NCI-H1436 (cell line): ENCODE data around the gene DAPK3.
A peak's percentile ranks its signal among the peaks of the same experiment; 100 is the strongest.
"Not testable (repeated sequence)": the region's sequence is repeated elsewhere in the genome, so short reads cannot be mapped to it uniquely, and the experiment has no call there.

ENCODE experiments used
- DNase-seq: peaks from one replicate; lab custom pipeline; 2025; lab: John Stamatoyannopoulos, UW

The DAPK3 gene

DNA sequence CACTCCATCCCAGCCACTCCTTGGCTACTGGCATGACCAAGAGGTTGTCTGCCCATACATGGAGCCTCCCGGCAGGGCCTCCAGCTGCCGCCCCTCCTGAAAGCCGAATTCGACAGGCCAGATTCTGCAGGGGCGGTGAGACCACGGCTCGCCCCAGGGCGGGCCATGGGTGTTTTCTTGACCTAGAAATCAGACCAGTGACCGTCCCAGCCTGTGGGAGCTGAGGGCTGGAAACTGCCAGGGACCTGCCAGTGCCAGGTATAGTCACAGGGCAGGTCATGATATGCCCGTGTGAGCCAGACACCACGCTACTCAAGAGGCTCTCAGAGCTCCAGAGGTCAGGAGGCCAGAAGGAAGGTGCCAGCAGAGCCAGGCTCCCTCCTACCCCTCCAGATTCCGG, 16.8 kb downstream of the DAPK3 start:
- DNase-seq = no peak

DNA sequence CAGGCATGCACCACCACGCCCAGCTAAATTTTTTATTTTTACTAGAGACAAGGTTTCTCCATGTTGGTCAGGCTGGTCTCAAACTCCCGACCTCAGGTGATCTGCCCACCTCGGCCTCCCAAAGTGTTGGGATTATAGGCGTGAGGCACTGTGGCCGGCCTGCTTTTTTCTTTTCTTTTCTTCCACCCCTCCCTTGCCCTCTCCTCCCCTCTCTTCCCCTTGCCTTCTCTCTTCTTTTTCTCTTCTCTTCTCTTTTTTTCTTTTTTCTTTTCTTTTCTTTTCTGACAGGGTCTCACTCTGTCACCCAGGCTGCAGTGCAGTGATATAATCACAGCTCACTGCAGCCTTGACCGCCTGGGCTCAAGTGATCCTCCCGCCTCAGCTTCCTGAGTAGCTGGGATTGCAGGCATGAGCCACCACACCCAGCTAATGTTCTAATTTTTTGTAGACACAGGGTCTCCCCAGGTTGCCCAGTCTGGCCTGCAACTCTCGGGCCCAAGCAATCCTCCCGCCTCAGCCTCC, 18.1 kb downstream of the DAPK3 start:
- not testable (repeated sequence) for DNase-seq

DNA sequence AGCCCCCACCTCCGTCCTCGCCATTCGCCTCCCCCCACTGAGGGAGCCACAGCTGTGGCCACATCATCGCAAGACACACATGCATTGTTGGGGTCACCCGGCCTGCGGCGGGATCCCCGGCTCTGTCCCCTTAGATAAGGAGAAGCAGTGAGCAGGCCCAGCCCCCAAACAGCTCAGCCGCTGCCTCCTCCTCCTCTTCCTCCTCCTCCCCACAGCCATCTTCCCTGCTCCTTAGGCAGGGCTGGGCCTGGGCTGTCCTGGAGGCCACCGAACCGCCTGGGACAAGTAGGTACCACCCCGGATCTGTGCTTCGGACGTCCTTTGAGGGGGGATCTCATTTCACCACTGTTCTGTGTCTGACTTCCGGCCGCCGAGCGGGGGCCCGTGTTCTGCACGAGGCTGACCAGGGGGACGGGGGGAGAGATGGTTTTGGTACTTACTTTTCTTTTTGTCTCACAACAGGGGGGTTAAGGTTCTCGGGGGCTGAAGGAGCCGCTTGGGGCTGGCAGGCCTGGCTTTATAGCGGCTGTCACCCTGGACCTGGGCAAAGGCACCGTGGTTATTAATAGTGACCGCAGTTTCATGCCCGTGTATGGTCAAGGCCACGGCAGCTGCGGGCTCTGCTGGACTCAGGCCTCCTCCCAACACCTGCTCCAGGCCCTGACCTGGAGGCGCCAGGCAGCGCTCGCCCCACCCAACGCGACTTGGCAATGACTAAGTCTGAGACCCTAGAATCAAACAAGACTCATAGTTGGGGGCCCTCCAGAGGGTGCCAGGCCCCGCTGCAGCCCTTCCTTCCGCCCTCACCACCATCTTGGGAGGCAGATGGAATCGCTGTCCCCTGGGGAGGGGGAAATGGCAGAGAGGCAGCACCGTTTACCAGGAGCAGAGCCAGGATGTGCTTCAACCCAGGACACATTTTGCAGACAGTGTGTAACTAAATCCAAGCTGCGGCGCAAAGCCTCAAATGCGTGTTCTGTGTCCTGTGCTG, 19.7 kb downstream of the DAPK3 start:
- DNase-seq = no peak

DNA sequence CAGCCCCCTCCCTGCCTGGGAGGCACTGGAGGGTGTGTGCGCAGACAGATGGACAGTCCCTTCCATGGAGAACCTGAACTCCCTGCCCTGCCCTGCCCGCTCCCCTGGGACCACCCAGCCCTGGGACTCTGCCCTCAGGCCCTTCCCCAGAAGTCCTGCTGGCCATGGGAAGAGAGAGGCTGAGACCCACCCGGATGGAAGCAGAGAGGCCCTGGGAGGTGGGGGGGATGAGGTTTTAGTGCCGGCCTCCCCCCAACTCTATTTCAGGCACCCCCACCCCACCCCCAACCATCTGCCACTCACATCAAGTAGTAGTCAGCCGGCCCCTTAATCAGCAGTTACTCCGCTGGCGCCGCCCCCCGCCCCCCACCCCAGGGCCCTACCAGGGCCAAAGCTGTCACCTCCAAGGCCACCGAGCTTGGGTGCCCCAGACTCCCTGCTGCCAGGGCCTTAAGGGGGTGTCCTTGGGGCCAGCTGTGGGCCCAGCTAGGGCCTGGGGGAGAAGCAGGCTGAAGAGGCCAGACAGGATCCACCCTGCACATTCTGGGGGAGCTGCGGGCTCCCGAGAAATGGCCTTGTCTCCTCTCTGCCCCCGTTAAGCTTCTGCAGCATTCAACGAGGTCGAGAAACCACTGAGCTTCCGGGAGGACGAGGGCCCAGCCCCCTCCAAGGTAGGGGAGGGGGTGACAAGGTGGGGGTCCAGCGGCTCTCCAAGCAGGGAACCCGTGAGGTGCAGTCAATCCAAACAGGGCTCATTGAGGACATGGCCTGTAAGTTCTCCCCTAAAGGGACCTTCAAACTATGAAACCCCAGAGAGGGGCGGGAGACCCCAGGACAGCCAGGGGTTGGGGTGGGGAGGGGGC, 20.7 kb downstream of the DAPK3 start:
- DNase-seq = no peak

DNA sequence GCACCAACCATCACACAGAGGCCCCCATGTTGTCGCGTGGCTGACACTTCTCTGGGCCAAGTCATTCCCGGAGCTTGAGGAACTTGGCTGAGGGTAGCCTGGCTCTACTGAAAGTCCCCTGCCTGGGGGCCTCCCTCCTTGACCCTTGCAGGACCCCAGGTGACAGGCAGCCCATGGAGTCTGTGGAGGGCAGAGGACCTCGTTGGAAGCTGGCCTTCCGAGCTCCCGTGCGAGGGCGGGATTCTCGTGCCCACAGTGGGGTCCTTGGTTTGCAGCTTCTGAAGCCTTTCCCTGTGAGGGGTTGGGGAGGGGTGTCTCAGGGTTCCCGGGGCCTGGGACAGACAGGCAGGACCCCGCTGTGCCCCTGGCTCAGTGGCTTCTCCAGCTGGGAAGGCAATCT, 21.6 kb downstream of the DAPK3 start:
- no peak for DNase-seq

DNA sequence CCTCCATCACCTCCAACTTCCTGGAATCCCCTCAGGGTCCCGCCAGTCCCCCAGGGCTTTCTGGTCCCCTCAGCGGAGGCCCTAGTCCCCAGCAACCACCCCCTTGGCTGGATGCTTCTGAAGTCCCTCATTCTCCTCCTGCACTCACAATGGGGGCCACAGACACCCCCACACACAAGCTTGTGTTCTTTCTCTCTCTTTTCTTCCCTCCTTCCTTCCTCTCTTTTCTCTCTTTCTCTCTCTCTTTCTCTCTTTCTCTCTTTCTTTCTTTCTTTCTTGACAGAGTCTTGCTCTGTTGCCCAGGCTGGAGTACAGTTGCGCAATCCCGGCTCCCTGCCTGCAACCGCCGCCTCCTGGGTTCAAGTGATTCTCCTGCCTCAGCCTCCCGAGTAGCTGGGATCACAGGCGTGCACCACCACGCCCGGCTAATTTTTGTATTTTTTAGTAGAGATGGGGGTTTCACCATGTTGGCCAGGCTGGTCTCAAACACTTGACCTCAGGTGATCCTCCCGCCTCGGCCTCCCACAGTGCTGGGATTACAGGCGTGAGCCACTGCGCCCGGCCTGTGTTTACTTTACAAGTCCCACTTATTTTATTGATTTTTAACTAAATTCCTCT, 23.5 kb downstream of the DAPK3 start:
- not testable (repeated sequence) for DNase-seq

DNA sequence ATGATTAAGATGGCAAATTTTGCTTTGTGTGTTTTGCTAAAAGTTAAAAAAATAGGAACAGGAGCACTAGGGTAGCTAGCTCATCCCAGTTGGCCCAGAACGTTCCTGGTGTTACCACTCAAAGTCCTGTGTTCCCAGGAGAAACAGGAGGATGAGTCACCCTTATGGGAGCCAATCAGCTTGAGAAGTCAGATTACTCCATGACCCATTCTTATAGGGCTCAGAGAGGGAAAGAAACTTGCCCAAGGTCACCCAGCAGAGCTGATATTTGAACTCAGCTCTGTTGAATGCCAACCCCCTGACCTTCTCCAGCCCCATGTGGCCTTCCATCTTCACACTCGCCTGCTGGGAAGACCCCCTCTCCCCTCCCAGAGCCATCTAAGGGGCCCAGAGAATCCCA, 25.1 kb downstream of the DAPK3 start:
- DNase-seq = no peak

DNA sequence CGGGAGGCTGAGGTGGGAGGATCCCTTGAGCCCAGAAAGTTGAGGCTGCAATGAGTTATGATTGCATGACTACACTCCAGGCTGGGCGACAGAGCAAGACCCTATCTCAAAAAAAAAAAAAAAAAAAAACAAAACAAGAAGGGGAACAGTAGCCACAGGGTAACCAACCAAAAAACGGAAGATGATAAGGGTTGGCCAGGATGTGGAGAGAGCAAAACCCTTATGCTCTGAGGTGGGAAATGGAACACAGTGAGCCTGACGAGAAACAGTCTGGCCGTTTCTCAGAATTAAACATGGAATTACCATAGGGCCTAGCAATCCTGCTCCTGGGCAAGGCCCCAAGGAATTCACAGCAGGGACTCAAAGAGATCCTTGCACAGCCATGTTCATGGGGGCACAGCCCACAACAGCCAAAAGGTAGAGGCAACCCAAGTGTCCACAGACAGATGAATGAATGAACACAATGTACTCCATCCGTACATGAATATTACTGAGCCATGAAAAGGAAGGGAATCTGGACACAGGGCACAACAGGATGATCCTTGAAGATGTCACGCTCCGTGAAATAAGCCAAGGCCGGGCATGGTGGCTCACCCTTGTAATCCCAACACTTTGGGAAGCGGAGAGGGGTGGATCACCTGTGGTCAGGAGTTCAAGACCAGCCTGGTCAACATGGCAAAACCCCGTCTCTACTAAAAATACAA, 26.7 kb downstream of the DAPK3 start:
- no peak for DNase-seq

DNA sequence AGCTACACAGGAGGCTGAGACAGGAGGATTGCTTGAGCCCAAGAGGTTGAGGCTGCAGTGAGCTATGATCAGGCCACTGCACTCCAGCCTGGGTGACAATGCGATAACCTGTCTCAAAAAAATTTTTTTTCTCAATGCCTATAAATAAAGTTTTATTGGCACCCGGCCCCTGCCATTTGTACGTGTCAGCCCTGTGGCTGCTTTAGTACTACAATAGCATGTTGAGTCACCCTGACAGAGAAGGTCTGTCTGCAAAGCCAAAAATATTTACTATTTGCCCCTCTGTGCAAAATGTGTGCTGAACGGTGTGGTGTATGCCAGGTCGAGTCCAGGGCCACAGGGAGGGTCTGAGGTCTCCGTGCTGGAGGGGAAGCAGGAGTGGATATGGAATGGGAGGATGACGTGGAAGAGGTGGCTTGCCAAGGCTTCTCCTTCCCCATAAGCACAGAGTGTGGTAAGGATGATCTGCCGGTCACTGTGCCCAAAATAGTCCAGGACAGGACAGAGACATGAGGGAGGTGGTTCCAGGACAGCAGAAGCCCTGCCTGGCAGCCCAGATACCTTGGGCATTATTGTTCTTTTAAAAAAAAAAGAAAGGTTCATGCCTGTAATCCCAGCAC, 28.0 kb downstream of the DAPK3 start:
- DNase-seq = no peak

DNA sequence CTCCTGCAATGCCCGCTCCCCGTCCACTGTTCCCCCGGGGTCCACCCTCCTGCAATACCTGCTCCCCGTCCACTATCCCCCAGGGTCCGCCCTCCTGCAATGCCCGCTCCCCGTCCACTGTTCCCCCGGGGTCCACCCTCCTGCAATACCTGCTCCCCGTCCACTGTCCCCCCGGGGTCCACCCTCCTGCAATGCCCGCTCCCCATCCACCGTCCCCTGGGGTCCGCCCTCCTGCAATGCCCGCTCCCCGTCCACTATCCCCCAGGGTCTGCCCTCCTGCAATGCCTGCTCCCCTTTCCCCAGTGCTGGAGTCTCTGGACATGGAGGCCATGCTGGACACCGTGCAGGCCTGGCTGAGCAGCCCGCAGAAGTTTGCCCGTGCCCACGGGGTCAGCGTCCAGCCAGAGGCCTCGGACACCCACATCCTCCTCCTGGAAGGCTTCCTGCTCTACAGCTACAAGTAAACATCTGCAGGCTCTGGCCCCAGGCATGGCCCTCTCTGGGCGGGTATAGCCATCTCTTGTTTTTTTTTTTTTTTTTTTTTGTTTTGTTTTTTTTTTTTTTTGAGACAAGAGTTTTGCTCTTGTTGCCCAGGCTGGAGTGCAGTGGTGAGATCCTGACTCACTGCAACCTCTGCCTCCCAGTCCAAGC, 32.5 kb downstream of the DAPK3 start:
- DNase-seq = not testable (repeated sequence)

DNA sequence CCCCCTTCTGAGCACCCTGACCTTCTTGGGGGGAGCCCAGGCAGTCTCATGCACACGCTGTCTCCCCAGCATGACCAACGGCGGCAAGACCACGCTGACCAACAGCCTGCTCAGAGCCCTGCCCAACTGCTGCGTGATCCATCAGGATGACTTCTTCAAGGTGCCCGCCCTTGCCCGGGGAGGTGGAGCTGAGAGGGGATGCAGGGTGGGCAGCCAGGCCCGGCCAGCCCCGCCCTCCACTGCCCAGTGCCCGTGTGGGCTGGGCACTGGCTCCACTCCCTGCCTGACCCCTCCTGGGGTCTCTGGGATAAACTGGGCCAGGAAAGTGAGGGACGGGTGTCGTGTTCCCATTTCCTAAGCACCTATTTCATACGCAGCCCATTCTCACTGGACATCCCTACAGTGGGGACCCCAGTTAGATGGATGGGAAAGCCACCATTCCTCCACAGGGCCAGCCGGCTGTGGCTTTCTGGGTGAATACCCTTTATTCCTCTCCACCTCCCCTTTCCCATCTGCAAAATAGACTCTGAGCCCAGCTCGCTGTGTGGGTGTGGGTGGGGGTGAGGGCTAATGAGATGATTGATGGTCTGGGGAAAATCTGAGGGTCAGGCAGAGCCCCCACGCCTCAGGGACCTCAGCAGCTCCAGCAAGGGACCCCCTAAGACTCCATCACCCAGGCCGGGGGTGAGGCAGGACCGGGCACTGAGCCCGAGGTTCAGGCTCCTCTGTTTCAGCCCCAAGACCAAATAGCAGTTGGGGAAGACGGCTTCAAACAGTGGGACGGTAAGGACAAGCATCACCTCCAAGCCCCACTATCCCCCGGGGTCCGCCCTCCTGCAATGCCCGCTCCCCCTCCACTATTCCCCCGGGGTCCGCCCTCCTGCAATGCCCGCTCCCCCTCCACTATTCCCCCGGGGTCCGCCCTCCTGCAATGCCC, 34.1 kb downstream of the DAPK3 start:
- no peak for DNase-seq

DNA sequence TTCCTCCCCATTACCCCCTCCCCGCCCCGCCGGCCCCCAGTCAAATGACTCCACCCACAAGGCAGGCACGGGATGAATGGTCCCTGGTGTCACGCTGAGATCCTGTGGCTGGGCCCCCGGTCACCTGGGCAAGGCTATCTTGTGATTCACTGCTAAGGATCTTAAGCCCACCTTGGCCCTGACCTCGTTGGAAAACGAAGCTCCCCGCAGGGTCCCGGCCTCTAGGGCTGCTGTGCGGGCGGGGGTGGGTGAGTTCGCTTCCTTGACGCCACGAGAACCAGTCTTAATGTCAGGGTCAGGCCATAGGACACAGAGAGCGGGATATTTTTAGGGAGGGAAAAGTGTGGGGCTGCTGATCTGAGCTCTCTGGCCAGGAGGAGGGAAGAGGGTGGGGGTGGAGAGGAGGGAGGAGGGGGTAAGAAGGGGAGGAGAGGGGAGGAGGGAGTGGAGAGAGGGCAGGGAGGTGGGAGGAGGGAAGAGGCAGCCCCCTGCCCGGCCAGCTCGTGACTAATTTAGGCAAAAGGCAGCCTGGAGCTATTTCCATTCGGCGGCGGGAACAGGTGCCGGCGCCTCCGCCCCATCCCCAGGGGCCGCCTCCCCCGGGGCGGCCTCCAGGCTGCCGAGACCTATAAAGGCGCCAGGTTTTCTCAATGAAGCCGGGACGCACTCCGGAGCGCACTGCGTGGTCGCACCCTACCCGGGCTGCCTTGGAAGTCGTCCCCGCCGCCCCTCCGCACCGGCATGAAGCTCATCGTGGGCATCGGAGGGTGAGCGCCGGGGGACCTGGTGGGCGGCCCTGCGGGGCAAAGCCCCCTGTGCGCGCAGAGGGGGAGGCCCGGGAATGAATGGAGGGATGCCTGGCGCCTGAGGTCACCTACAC, 37.7 kb downstream of the DAPK3 start, which contains the start of gene NMRK2:
NMRK2 (plus strand) TSS at position 139 of the 880 bp plus-strand sequence; CDS start at position 742, 603 bp downstream.
- DNase-seq = peak; percentile 70

DNA sequence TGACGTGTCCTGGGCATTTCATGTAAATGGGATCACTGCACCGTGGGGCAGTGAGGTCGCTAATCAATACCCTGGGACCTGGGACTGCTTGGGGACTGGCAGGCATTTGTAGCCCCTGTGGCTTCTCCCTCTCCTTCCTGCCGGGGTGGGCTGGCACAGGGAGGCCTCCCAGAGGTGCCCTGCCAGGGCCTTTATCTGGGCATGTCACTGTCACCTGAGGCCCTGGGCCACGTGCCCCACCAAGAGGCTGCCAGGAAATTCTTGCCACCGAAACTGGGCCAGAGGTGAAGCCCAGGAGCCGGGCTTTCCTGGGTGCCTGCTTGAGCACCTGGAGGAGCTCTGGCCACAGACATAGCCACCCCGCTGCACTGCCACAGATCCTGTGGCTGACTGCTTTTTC, 39.9 kb downstream of the DAPK3 start:
- no peak for DNase-seq

DNA sequence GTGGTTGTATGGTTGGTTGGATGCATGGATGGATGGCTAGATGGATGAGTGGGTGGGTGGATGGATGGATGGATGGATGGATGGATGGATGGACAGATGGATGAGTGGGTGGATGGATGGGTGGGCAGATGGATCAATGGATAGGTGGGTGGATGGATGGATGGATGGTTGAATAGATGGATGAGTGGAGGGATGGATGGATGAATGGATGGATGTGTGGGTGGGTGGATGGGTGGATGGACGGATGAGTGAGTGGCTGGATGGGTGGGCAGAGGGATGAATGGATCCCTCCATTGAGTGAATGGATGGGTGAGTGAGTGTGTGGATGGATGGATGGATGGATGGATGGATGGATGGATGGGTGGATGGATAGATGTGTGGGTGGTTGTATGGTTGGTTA, 47.0 kb downstream of the DAPK3 start:
- DNase-seq = no peak

DNA sequence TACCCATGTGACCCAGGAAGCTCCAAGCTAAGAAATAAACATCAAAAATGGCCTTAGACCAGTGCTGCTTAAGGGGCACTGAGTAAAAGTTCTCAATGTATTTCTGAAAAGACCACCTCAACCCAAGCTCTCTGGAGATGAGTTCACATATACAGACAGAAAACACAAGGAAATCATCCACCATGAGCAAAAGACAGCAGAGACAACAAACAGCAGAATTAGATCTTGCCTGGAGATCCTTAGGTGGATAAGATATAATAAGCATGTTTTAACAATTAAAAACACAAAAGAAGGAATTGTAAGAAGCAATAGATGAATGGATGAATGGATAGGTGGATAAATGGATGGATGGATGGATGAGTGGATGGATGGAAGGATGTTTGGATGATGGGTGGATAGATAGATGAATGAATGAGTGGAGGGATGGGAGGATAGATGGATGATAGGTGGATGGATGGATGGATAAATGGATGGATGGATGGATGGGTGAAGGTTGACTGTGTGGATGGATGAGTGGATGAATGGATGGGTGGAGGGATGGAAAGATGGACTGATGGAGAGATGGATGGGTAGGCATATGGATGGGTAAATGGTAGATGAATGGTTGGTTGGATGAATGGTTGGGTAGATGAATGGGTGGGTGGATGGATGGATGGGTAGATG, 47.7 kb downstream of the DAPK3 start:
- DNase-seq = no peak

DNA sequence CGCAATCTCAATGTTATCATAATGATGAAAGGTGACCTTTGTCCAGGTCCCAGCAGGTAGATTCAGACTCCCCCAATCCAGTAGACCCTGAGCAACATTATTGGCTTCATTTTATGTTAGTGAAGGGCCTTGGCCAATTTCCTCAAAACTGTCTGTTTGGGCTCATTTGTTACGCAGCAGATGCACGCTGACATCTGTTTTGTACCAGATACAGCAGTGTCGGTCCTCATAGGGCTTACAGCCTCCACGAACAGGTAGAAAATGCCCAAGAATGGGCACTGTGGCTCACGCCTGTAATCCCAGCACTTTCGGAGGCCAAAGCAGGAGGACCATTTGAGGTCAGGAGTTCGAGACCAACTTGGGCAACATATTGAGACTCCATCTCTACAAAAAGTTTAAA, 51.1 kb downstream of the DAPK3 start:
- DNase-seq = no peak

DNA sequence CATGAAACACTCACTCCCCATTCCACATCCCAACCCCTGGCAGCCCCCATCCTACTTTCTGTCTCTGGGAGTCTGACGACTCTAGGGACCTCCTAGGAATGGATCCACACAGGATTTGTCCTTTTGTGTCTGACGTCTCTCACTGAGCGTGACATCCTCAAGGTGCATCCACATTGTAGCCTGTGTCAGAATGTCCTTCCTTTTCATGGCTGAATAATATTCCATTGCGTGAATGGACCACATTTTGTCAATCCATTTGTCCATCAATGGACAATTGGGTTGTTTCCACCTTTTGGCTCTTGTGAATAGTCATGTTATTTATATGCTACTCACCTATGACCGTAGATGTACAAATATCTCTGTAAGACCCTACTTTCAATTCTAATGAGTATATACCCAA, 54.9 kb downstream of the DAPK3 start:
- no peak for DNase-seq

DNA sequence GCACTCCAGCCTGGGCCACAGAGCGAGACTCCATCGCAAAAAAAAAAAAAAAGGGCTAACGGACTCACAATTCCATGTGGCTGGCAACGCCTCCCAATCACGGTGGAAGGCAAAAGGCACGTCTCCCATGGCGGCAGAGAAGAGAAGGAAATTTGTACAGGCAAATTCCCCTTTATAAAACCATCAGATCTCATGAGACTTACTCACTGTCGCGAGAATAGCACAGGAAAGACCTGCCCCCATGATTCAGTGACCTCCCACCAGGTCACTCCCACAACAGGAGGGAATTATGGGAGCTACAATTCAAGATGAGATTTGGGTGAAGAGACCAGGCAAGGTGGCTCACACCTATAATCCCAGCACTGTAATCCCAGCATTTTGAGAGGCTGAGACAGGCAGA, 56.7 kb downstream of the DAPK3 start:
- DNase-seq = no peak
